ENCODE data around the gene SUMO2. TPM values are rescaled to one million over a fixed set of nuclear protein-coding genes. Genes with fewer than 3 reads are reported as not detected.

The SUMO2 gene
- total and polyA plus RNA-seq, 9 of the 15 experiments (the other 6 are each of a cell fraction or from before 2014, with no cell fraction given), result 157 to 733 (median 419) TPM

- DNase-seq (ENCODE audit: extremely low read depth in 1 of 4, low spot score in 3 of 4) (no peak), FAIRE-seq (no peak), ATAC-seq (no peak)
- Histone ChIP-seq H3K36me3 (ENCODE audit: control insufficient read depth, insufficient read depth, low read length) (peaks cover 35% of the 10 kb centered on the region), H3K79me2 (ENCODE audit: control insufficient read depth, insufficient read depth, low read length) (peaks cover 73% of the 10 kb centered on the region), H3K27me3 (ENCODE audit: control insufficient read depth in 2 of 2, insufficient read depth in 2 of 2, low read length in 2 of 2) (no peaks in the 10 kb centered on the region), H3K4me3 (peak overlapping the region; percentile 98), H3K27ac (ENCODE audit: extremely low read depth, low read depth, low read length) (peak overlapping the region; percentile 94), H3K9me3 (replicated peaks; ENCODE audit: control insufficient read depth, insufficient read depth, low read depth, low read length) (no peaks in the 10 kb centered on the region), H3K9ac (ENCODE audit: insufficient read depth in 1 of 2, low read depth in 2 of 2, low read length in 2 of 2) (peak overlapping the region in 1 of 2 experiments; percentile 94; a peak in 3 of 4 replicates), H3K4me1 (replicated peaks in 1 of 2; ENCODE audit: control insufficient read depth in 2 of 2, insufficient read depth in 2 of 2, low read length in 2 of 2) (peaks cover 15 to 20% of the 10 kb centered on the region in 2 experiments), H4K20me1 (replicated peaks; ENCODE audit: control insufficient read depth, insufficient read depth, low read length) (peaks cover 11% of the 10 kb centered on the region; the same call in 1 of the 2 replicates), H2AFZ (ENCODE audit: low read depth, low read length) (no peak overlapping the region), H3K9me1 (ENCODE audit: control insufficient read depth, insufficient read depth, low read length) (no peaks in the 10 kb centered on the region), H3K4me2 (ENCODE audit: insufficient read depth, low read length) (peak overlapping the region; percentile 95)
- intact Hi-C loops (cut with micrococcal nuclease), result loop anchor here (5.0 kb wide), 1 partner anchor 50 kb away; no protein-coding TSS in a partner anchor
- in situ Hi-C loops (cut with MboI), result no loop called here
- TSS peak; percentile 53 for BruUV-seq (replicated peaks)
- CTCF ChIA-PET (ENCODE audit: low intra/inter-chr PET ratio), result interaction anchor here (0.6 kb wide), 1 partner anchor 92 kb away, joined by 4 read pairs; no protein-coding TSS in a partner anchor
- WGBS (ENCODE audit: insufficient coverage, low coverage, missing lambda C conversion rate), result 2% methylated on average over 6 of the region's 6 CpGs
- POLR2A ChIA-PET, result interaction anchor here (0.9 to 1.1 kb wide), 3 partner anchors 18 to 95 kb away, joined by 3 to 4 read pairs (median 3); no protein-coding TSS in a partner anchor
- TF ChIP-seq SREBF2 (CRISPR knock-in tag; IDR thresholded peaks at IDR 0.05) (no peak), HNRNPH1 (optimal IDR thresholded peaks at IDR 0.05; ENCODE audit: low read depth, low read length) (no peak), RBM34 (IDR thresholded peaks at IDR 0.05; ENCODE audit: borderline replicate concordance, insufficient read depth, low read length) (no peak), NCOA4 (IDR thresholded peaks at IDR 0.05; ENCODE audit: partially characterized antibody) (no peak), ATF1 (CRISPR knock-in tag; IDR thresholded peaks at IDR 0.05) (no peak), ATF1 (tag; IDR thresholded peaks at IDR 0.05) (no peak), ZC3H4 (CRISPR knock-in tag; IDR thresholded peaks at IDR 0.05; ENCODE audit: borderline replicate concordance) (no peak), RBFOX2 (IDR thresholded peaks at IDR 0.05; ENCODE audit: low read depth, low read length) (peak; percentile 37; the same call in 1 of the 2 replicates), SRSF3 (IDR thresholded peaks at IDR 0.05; ENCODE audit: insufficient read depth, low read length) (no peak), MAX (CRISPR knock-in tag; IDR thresholded peaks at IDR 0.05) (no peak), GABPB1 (CRISPR knock-in tag; IDR thresholded peaks at IDR 0.05) (no peak), KAT7 (CRISPR knock-in tag; IDR thresholded peaks at IDR 0.05; ENCODE audit: borderline replicate concordance) (no peak), CBFA2T3 (IDR thresholded peaks at IDR 0.05) (no peak), PHB2 (IDR thresholded peaks at IDR 0.05; ENCODE audit: low read depth) (no peak), MAFG (tag; conservative IDR thresholded peaks at IDR 0.05) (no peak), U2AF1 (optimal IDR thresholded peaks at IDR 0.05; ENCODE audit: low read depth, low read length) (peak; percentile 54), ZFP1 (CRISPR knock-in tag; IDR thresholded peaks at IDR 0.05) (no peak), NONO (IDR thresholded peaks at IDR 0.05; ENCODE audit: low read depth in 2 of 2, low read length in 1 of 2) (peak in 1 of 2 experiments; percentile 56; a peak in 2 of 4 replicates), L3MBTL2 (IDR thresholded peaks at IDR 0.05) (no peak)
Measured at GRCh38 chr17:75152523-75152921, 30.2 kb downstream of the SUMO2 start.

All from K562 (cell line).